GM12872 (cell line): Measurements from ENCODE around the gene C1QTNF2.

Source experiments
- CTCF ChIP-seq: IDR thresholded peaks from 3 replicates; pipeline ENCODE4 v1.5.1; 2011; ENCODE audit warnings: low read depth, mild to moderate bottlenecking, low read length, moderate library complexity; ENCODE audit not compliant: insufficient read depth

The C1QTNF2 gene

GRCh38 chr5:160379511-160379910 is 9.1 kb upstream of the C1QTNF2 start:
- TF ChIP-seq CTCF: no peak

GRCh38 chr5:160378330-160378729 is 7.9 kb upstream of the C1QTNF2 start:
- no peak for TF ChIP-seq CTCF

GRCh38 chr5:160377651-160378050 is 7.2 kb upstream of the C1QTNF2 start:
- no peak for TF ChIP-seq CTCF

DNA sequence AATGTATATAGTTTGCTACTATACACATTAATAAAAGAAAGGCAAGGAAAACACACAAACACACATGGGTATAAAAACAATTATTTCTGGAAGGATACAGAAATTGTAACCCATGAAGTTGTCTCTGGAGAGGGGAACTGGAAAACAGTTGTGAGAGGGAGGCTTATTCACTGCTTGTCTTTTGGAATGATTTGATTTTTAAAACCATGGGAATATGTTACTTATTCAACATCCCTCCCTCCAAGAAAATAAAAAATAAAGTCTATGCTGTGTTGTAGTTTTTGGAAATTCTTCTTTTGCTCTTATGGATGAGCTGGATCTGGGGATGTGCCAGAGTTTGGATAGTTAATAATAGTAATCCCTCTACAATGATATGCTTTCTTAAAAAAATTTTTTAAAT is 6.0 kb upstream of the C1QTNF2 start:
- TF ChIP-seq CTCF: no peak

DNA sequence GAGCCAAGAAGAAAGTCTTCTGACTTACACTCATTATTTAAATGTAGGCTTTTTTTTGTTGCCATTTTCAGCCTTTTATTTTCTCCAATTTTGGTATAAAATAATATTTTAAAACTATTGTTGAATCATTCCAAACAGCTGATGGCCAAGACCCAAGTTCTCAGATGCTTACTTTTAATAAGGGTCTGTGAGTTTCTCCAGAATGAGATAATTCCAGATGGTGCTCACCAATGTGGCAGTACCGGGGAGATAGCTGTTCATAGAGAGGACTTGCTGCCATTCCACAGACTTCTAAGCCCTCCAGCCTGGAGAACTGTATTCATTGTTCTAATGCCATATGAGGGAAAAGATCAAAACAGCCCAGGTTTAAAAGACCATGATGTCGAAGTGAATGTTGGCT is 5.3 kb upstream of the C1QTNF2 start:
- TF ChIP-seq CTCF: no peak

GRCh38 chr5:160375166-160375565 is 4.7 kb upstream of the C1QTNF2 start:
- no peak for TF ChIP-seq CTCF

DNA sequence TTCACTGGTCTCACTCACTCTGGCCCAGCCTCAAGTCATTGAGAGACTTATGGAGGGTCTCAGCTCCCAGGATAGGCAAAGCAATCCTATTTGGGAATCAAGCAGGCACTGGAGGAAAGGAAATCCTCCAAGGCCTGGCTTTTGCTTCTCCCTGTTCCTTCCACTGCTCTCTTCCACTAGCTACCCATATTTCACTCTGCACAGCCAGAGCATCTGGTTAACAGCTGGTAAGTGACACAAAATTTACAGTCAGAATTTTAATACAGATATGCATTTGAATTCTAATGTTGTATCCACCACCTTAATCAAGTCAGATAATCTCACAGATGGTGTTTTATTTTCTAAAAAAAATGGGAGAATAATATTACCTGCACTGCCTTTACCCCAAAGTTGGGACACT is 868 bp upstream of the C1QTNF2 start:
- TF ChIP-seq CTCF: no peak

- no peak for TF ChIP-seq CTCF
Measured at GRCh38 chr5:160370713-160371034, 248 bp upstream of the C1QTNF2 start.
